IMR-90 (cell line): Measurements from ENCODE around the gene LOXL4. TPM values are rescaled to one million over a fixed set of nuclear protein-coding genes. Genes with fewer than 3 reads are reported as not detected.

ENCODE experiments used
- ATAC-seq: fragments of 200-7000 bp; cut with Tn5 transposase; 2 replicates; pipeline ENCODE4 v1.9.1; 2020; ENCODE audit warnings: low read depth, mild to moderate bottlenecking, moderate library complexity
- BruUV-seq: library from RNA; stranded (reverse); fragments of 400-500 nt; replicated peaks from 2 replicates; lab custom pipeline; 2021; lab: Mats Ljungman, UMichigan
- CTCF ChIA-PET: fragments of 300-600 bp; formaldehyde crosslinking; extraction: SDS; loops from one replicate; lab custom pipeline; 2021; ENCODE audit warnings: antibody characterized with exemption; lab: Yijun Ruan, JAX
- POLR2A ChIA-PET: fragments of 300-600 bp; sonication (Branson Sonifier 250); formaldehyde crosslinking; loops from one replicate; lab custom pipeline; 2022; ENCODE audit warnings: antibody characterized with exemption; ENCODE audit not compliant: unreplicated experiment; lab: Charles Lee
- DNase-seq: peaks from one replicate; pipeline ENCODE4 v3.0.0; 2013
- H2AFZ ChIP-seq: replicated peaks from 2 replicates; pipeline ENCODE3; 2013; ENCODE audit warnings: low read length, mild to moderate bottlenecking; ENCODE audit not compliant: poor library complexity
- H2AK5ac ChIP-seq: 2 replicates; pipeline ENCODE4 v1.6.1; 2013; ENCODE audit warnings: low read depth, low read length, inconsistent platforms
- H2AK9ac ChIP-seq: replicated peaks from 2 replicates; pipeline ENCODE3; 2013; ENCODE audit warnings: mild to moderate bottlenecking, low read depth, low read length, moderate library complexity; ENCODE audit not compliant: poor library complexity
- H2BK120ac ChIP-seq: 2 replicates; pipeline ENCODE4 v1.6.1; 2013; ENCODE audit warnings: low read depth, low read length, inconsistent platforms
- H2BK15ac ChIP-seq: 3 replicates; pipeline ENCODE4 v1.6.1; 2013; ENCODE audit warnings: low read depth, low read length, inconsistent platforms
- H2BK20ac ChIP-seq: 2 replicates; pipeline ENCODE4 v1.6.1; 2013; ENCODE audit warnings: low read depth, mild to moderate bottlenecking, inconsistent platforms, low read length, moderate library complexity
- H2BK5ac ChIP-seq: 2 replicates; pipeline ENCODE4 v1.6.1; 2013; ENCODE audit warnings: mild to moderate bottlenecking, low read depth, low read length, inconsistent platforms; ENCODE audit not compliant: poor library complexity, severe bottlenecking
- H3K14ac ChIP-seq: replicated peaks from 2 replicates; pipeline ENCODE4 v1.6.1; 2013; ENCODE audit warnings: low read depth, low read length, inconsistent platforms
- H3K18ac ChIP-seq: 2 replicates; pipeline ENCODE4 v1.6.1; 2013; ENCODE audit warnings: low read depth, low read length, control low read depth
- H3K23ac ChIP-seq: 2 replicates; pipeline ENCODE4 v1.6.1; 2013; ENCODE audit warnings: low read depth, low read length, inconsistent platforms
- H3K27ac ChIP-seq: 2 replicates; pipeline ENCODE4 v1.5.1; 2013; ENCODE audit warnings: mild to moderate bottlenecking, control low read depth, low read length; ENCODE audit not compliant: insufficient read depth
- H3K27me3 ChIP-seq: 2 replicates; pipeline ENCODE4 v1.6.1; 2013; ENCODE audit warnings: low read length; ENCODE audit not compliant: control insufficient read depth, insufficient read depth
- H3K36me3 ChIP-seq: 2 replicates; pipeline ENCODE4 v1.6.1; 2013; ENCODE audit warnings: low read length, mixed read lengths; ENCODE audit not compliant: control insufficient read depth, insufficient read depth
- H3K4ac ChIP-seq: 2 replicates; pipeline ENCODE4 v1.6.1; 2013; ENCODE audit warnings: low read depth, low read length, inconsistent platforms
- H3K4me1 ChIP-seq: 2 replicates; pipeline ENCODE4 v1.6.1; 2013; ENCODE audit warnings: low read length, mixed read lengths; ENCODE audit not compliant: control insufficient read depth, insufficient read depth
- H3K4me2 ChIP-seq: 2 replicates; pipeline ENCODE4 v1.6.1; 2013; ENCODE audit warnings: low read depth, mild to moderate bottlenecking, control low read depth, low read length, moderate library complexity
- H3K4me3 ChIP-seq: 2 replicates; pipeline ENCODE4 v1.5.1; 2013; ENCODE audit warnings: low read depth, mild to moderate bottlenecking, control low read depth, low read length, moderate library complexity; ENCODE audit not compliant: insufficient read depth
- H3K56ac ChIP-seq: 2 replicates; pipeline ENCODE4 v1.6.1; 2013; ENCODE audit warnings: low read length, inconsistent platforms; ENCODE audit not compliant: insufficient read depth; ENCODE audit errors: extremely low read depth
- H3K79me1 ChIP-seq, 2 experiments: 2 replicates each; pipeline ENCODE4 v1.6.1; 2013; ENCODE audit warnings: low read length in 2 of 2, inconsistent platforms in 1 of 2, low read depth in 1 of 2
- H3K9ac ChIP-seq: 2 replicates; pipeline ENCODE4 v1.6.1; 2013; ENCODE audit warnings: low read depth, low read length, control low read depth
- H3K9me1 ChIP-seq: 2 replicates; pipeline ENCODE4 v1.6.1; 2013; ENCODE audit warnings: low read length, inconsistent platforms; ENCODE audit not compliant: insufficient read depth
- H3K9me3 ChIP-seq: 2 replicates; pipeline ENCODE4 v1.6.1; 2013; ENCODE audit warnings: low read length; ENCODE audit not compliant: control insufficient read depth, insufficient read depth
- H4K20me1 ChIP-seq: 2 replicates; pipeline ENCODE4 v1.6.1; 2013; ENCODE audit warnings: low read length, inconsistent platforms; ENCODE audit not compliant: insufficient read depth
- H4K5ac ChIP-seq: 2 replicates; pipeline ENCODE4 v1.6.1; 2013; ENCODE audit warnings: mild to moderate bottlenecking, low read depth, low read length, control low read depth
- H4K8ac ChIP-seq, 2 experiments: 2 replicates each; pipeline ENCODE4 v1.6.1; 2013; ENCODE audit warnings: low read depth in 2 of 2, low read length in 2 of 2, control low read depth in 1 of 2, inconsistent platforms in 1 of 2
- H4K91ac ChIP-seq: 2 replicates; pipeline ENCODE4 v1.6.1; 2013; ENCODE audit warnings: low read depth, low read length, inconsistent platforms; ENCODE audit not compliant: insufficient read depth
- BHLHE40 ChIP-seq: fragments of 150-350 bp; IDR thresholded peaks from 2 replicates; pipeline ENCODE4 v1.6.1; 2016; ENCODE audit warnings: mild to moderate bottlenecking, low read depth, low read length
- CHD1 ChIP-seq: IDR thresholded peaks from 2 replicates; pipeline ENCODE4 v1.6.1; 2012; ENCODE audit warnings: low read depth, low read length, improper control_type of control experiment
- FOS ChIP-seq: fragments of 150-350 bp; IDR thresholded peaks from 2 replicates; pipeline ENCODE4 v1.6.1; 2016; ENCODE audit warnings: low read depth, low read length
- MAFK ChIP-seq: IDR thresholded peaks from 2 replicates; pipeline ENCODE4 v1.6.1; 2012; ENCODE audit warnings: low read depth, low read length, improper control_type of control experiment
- MAZ ChIP-seq: IDR thresholded peaks from 2 replicates; pipeline ENCODE4 v1.6.1; 2012; ENCODE audit warnings: low read depth, mild to moderate bottlenecking, low read length, improper control_type of control experiment, moderate library complexity, borderline replicate concordance
- MXI1 ChIP-seq: IDR thresholded peaks from 2 replicates; pipeline ENCODE4 v1.6.1; 2012; ENCODE audit warnings: low read depth, mild to moderate bottlenecking, low read length, moderate library complexity, borderline replicate concordance
- NFE2L2 ChIP-seq: fragments of 150-350 bp; IDR thresholded peaks from 2 replicates; pipeline ENCODE4 v1.6.1; 2016; ENCODE audit warnings: low read depth, mild to moderate bottlenecking, low read length
- POLR2A ChIP-seq: IDR thresholded peaks from 2 replicates; pipeline ENCODE4 v1.6.1; 2012; ENCODE audit warnings: mild to moderate bottlenecking, low read depth, low read length
- RAD21 ChIP-seq: IDR thresholded peaks from 2 replicates; pipeline ENCODE4 v1.6.1; 2012; ENCODE audit warnings: low read length, improper control_type of control experiment
- RCOR1 ChIP-seq: IDR thresholded peaks from 2 replicates; pipeline ENCODE4 v1.6.1; 2012; ENCODE audit warnings: mild to moderate bottlenecking, low read length, improper control_type of control experiment; ENCODE audit not compliant: insufficient replicate concordance
- RFX5 ChIP-seq: IDR thresholded peaks from 2 replicates; pipeline ENCODE4 v1.8.0; 2012; ENCODE audit warnings: low read depth, mild to moderate bottlenecking, low read length, moderate library complexity
- WGBS, 2 experiments: methylation state at CpG; one replicate each; pipeline versions ENCODE4 v1.1.5 to v1.1.7; 2013; ENCODE audit warnings: missing lambda C conversion rate in 2 of 2; ENCODE audit not compliant: insufficient read length in 1 of 2; ENCODE audit errors: extremely low coverage in 2 of 2; 5-methylcytosine and 5-hydroxymethylcytosine counted together
- dilution Hi-C: fragments of 300-500 bp; cut with HindIII; formaldehyde crosslinking; loops from one replicate; pipeline ENCODE4 v1.14.3; 2018; ENCODE audit warnings: low sequenced_read_pairs; ENCODE audit not compliant: unreplicated experiment
- in situ Hi-C: fragments of 300-500 bp; cut with MboI; formaldehyde crosslinking; loops from 3 replicates; pipeline ENCODE4 v1.14.3; 2019; ENCODE audit warnings: low sequenced_read_pairs, inconsistent platforms, mixed read lengths
- intact Hi-C: fragments of 100-400 bp; cut with micrococcal nuclease; formaldehyde crosslinking; loops from 2 replicates; pipeline ENCODE4 v1.10.0; 2022
- polyA plus RNA-seq, 3 experiments: library from polyadenylated mRNA; depleted of rRNA; stranded (reverse); fragments of >200 nt; gene quantifications; 2 replicates each; pipeline ENCODE4 v1.2.3, GENCODE V29; 2012; ENCODE audit warnings: low replicate concordance in 1 of 3
- total RNA-seq: library from RNA; depleted of rRNA; stranded (reverse); fragments of >200 nt; gene quantifications from 2 replicates; pipeline ENCODE4 v1.2.3, GENCODE V29; 2012
- TF ChIP-seq, protein P1 (sequence below): conservative IDR thresholded peaks from 2 replicates; pipeline ENCODE4 v1.5.1; 2012; ENCODE audit warnings: mild to moderate bottlenecking, low read depth, low read length, improper control_type of control experiment
- TF ChIP-seq, protein P2 (sequence below): fragments of 150-350 bp; IDR thresholded peaks from 2 replicates; pipeline ENCODE4 v1.6.1; 2016; ENCODE audit warnings: low read depth, mild to moderate bottlenecking, low read length, moderate library complexity, borderline replicate concordance
- TF ChIP-seq, protein P3 (sequence below): fragments of 150-350 bp; IDR thresholded peaks from 2 replicates; pipeline ENCODE4 v1.6.1; 2017; ENCODE audit warnings: mild to moderate bottlenecking, antibody characterized with exemption, low read length, low read depth

Gene LOXL4
- total and polyA plus RNA-seq, 2 of the 4 experiments (the other 2 are of a cell fraction): 20.8 to 26.7 TPM

DNA sequence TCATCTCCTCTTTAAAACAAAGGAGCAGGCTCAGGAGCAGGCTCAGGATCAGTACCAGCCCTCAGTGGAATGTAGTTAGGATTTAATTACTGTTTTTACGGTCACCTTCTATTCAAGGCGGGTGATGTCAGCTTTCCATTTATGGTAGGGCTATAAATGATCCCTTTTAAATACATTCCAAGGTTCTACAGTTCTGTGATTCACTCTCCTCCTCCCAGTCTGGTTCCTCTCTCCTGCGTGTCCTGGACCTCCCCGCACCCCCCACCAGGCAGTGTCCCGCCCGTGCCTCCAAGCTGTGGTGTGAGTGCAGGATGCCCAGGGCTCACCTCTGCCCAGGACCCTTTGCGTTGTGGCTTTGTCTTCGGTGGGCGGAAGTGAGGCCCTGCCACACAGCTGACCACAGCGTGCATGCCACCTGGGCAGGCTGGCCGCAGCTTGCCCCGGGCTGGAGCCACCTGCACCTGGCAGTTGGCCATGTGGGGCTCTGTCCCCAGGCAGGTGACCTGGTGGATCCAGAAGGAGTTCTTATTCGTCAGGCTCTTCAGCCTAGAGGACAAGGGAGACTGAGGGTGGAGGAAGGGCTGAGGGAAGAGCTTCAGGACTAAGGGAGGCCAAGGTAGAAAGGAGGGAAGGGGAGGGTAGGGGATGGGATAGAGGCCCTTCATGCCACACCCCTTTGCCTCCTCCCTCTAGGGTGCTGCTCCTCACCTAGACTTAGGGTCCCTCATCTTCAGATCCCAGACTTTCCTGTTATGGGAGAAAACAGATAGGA lies 9.1 kb downstream of the LOXL4 start:
- H2AK9ac ChIP-seq: peak overlapping the region; percentile 57
- no peak overlapping the region for H3K4me2 ChIP-seq
- H3K27me3 ChIP-seq: no peaks in the 10 kb centered on the region
- no peak overlapping the region for H3K4ac ChIP-seq
- no peak overlapping the region for H3K56ac ChIP-seq
- H3K79me1 ChIP-seq: no peaks in the 10 kb centered on the region
- peaks cover 20% of the 10 kb centered on the region for H3K9me1 ChIP-seq
- ATAC-seq (no peak), DNase-seq (no peak)
- H3K9me3 ChIP-seq: no peaks in the 10 kb centered on the region
- no peak overlapping the region for H3K18ac ChIP-seq
- no peak overlapping the region for H4K91ac ChIP-seq
- no peak overlapping the region for H3K14ac ChIP-seq
- H2BK120ac ChIP-seq: no peak overlapping the region
- BruUV-seq: no TSS peak
- H4K5ac ChIP-seq: no peak overlapping the region
- 0 out of 2 replicates have a peak, but pooled peaks cover 3% of the 10 kb centered on the region for H3K36me3 ChIP-seq
- H3K27ac ChIP-seq: no peak overlapping the region
- in situ Hi-C loops: no loop called here
- H3K4me3 ChIP-seq: no peak overlapping the region
- POLR2A ChIA-PET: no interaction called here
- no peak overlapping the region for H3K9ac ChIP-seq
- peaks cover 9% of the 10 kb centered on the region for H3K4me1 ChIP-seq
- no peak overlapping the region for H2BK5ac ChIP-seq
- dilution Hi-C loops: no loop called here
- H4K8ac ChIP-seq: no peak overlapping the region
- CTCF ChIA-PET: interaction anchor here (0.6 kb wide), 1 partner anchor 218 kb away, joined by 3 read pairs; no protein-coding TSS in a partner anchor
- no peak overlapping the region for H3K23ac ChIP-seq
- H4K20me1 ChIP-seq: no peaks in the 10 kb centered on the region; the same call in none of the 2 replicates
- H2AK5ac ChIP-seq: no peak overlapping the region
- TF ChIP-seq RFX5 (no peak), BHLHE40 (no peak), RCOR1 (no peak), RAD21 (no peak), POLR2A (no peak), MAFK (no peak), NFE2L2 (no peak), MXI1 (no peak), MAZ (no peak), FOS (no peak), CHD1 (no peak)
- TF ChIP-seq, protein P1, sequence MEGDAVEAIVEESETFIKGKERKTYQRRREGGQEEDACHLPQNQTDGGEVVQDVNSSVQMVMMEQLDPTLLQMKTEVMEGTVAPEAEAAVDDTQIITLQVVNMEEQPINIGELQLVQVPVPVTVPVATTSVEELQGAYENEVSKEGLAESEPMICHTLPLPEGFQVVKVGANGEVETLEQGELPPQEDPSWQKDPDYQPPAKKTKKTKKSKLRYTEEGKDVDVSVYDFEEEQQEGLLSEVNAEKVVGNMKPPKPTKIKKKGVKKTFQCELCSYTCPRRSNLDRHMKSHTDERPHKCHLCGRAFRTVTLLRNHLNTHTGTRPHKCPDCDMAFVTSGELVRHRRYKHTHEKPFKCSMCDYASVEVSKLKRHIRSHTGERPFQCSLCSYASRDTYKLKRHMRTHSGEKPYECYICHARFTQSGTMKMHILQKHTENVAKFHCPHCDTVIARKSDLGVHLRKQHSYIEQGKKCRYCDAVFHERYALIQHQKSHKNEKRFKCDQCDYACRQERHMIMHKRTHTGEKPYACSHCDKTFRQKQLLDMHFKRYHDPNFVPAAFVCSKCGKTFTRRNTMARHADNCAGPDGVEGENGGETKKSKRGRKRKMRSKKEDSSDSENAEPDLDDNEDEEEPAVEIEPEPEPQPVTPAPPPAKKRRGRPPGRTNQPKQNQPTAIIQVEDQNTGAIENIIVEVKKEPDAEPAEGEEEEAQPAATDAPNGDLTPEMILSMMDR: no peak
- TF ChIP-seq, protein P2, sequence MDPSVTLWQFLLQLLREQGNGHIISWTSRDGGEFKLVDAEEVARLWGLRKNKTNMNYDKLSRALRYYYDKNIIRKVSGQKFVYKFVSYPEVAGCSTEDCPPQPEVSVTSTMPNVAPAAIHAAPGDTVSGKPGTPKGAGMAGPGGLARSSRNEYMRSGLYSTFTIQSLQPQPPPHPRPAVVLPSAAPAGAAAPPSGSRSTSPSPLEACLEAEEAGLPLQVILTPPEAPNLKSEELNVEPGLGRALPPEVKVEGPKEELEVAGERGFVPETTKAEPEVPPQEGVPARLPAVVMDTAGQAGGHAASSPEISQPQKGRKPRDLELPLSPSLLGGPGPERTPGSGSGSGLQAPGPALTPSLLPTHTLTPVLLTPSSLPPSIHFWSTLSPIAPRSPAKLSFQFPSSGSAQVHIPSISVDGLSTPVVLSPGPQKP: no peak
- TF ChIP-seq, protein P3, sequence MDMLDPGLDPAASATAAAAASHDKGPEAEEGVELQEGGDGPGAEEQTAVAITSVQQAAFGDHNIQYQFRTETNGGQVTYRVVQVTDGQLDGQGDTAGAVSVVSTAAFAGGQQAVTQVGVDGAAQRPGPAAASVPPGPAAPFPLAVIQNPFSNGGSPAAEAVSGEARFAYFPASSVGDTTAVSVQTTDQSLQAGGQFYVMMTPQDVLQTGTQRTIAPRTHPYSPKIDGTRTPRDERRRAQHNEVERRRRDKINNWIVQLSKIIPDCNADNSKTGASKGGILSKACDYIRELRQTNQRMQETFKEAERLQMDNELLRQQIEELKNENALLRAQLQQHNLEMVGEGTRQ: no peak
- no peak overlapping the region for H2BK20ac ChIP-seq
- intact Hi-C loops: no loop called here
- WGBS, 2 experiments: 100% methylated on average over 3 of the region's 13 CpGs; no CpG with 5 or more reads in 1 of the 2 experiments
- no peak overlapping the region for H2AFZ ChIP-seq
- no peak overlapping the region for H2BK15ac ChIP-seq
